Left lung (tissue), 10 donors: ENCODE results near the gene FKBP7. TPM values are rescaled to one million over a fixed set of nuclear protein-coding genes. Genes with fewer than 3 reads are reported as not detected.
"Not testable (repeated sequence)": the region's sequence is repeated elsewhere in the genome, so short reads cannot be mapped to it uniquely, and the experiment has no call there.

Source experiments
- ATAC-seq: fragments of 200-7000 bp; cut with Tn5 transposase; one replicate; pipeline ENCODE4 v1.9.1; 2020; ENCODE audit warnings: moderate library complexity
- DNase-seq, 4 donors: peaks; one replicate each; pipeline ENCODE4 v3.0.0-alpha.2; 2013 to 2020
- H3K27ac ChIP-seq, 2 donors: fragments of 200-600 bp; sonication (generic) in 1 of 2; one replicate each; pipeline versions ENCODE4 v1.5.0 to v1.8.0; 2020 to 2021
- H3K27me3 ChIP-seq, 2 donors: fragments of 200-600 bp; sonication (generic) in 1 of 2; one replicate each; pipeline versions ENCODE4 v1.5.0 to v1.8.0; 2020 to 2021
- H3K36me3 ChIP-seq, 2 donors: fragments of 200-600 bp; sonication (generic) in 1 of 2; one replicate each; pipeline versions ENCODE4 v1.5.0 to v1.8.0; 2020 to 2021
- H3K4me1 ChIP-seq, 2 donors: fragments of 200-600 bp; one replicate each; pipeline ENCODE4 v1.8.0; 2021
- H3K4me3 ChIP-seq, 2 donors: fragments of 200-600 bp; sonication (generic) in 1 of 2; one replicate each; pipeline versions ENCODE4 v1.5.0 to v1.8.0; 2020 to 2021; ENCODE audit warnings: mild to moderate bottlenecking in 1 of 2
- H3K9me3 ChIP-seq, 2 donors: fragments of 200-600 bp; sonication (generic) in 1 of 2; one replicate each; pipeline versions ENCODE4 v1.5.0 to v1.8.0; 2020 to 2021
- CTCF ChIP-seq, 2 donors: fragments of 200-600 bp; sonication (generic) in 1 of 2; IDR thresholded peaks; one replicate each; pipeline versions ENCODE4 v1.5.0 to v1.8.0; 2021; ENCODE audit warnings: antibody characterized with exemption in 2 of 2
- intact Hi-C, 2 donors: fragments of 100-400 bp; cut with DNase I; formaldehyde crosslinking; loops; one replicate each; pipeline versions ENCODE4 v1.11.2 to v1.14.2; 2022
- polyA plus RNA-seq, 6 donors: library from polyadenylated mRNA; unstranded; fragments of 120-200 nt; gene quantifications; one replicate each; pipeline ENCODE4 v1.2.1, GENCODE V29; 2013; ENCODE audit not compliant: insufficient read length in 6 of 6
- total RNA-seq, 2 donors: library from RNA; stranded (reverse); fragmentation: NEBNext Ultra II Directional; extraction: Animal tissue kit (Norgen Biotek cat#: 25700); gene quantifications; one replicate each; pipeline ENCODE4 v1.2.1, GENCODE V29; 2021
- donor health status: DM: no; HTN: yes; CAD: no.
- donor health status: DM: no; HTN: no; CAD: no.

FKBP7 gene
- total and polyA plus RNA-seq, 8 donors = 12.9 to 73.6 (median 64.4) TPM

- no peaks in the 10 kb centered on the region for H3K27me3 ChIP-seq
- H3K36me3 ChIP-seq = peaks cover 0 to 80% of the 10 kb centered on the region in 2 donors
- peaks cover 0 to 4% of the 10 kb centered on the region in 2 donors for H3K9me3 ChIP-seq
- intact Hi-C loops = no loop called here
- H3K27ac ChIP-seq = no peak overlapping the region
- H3K4me1 ChIP-seq = no peaks in the 10 kb centered on the region
- DNase-seq (no peak), ATAC-seq (no peak)
- H3K4me3 ChIP-seq = no peak overlapping the region
- no peak for TF ChIP-seq CTCF (IDR thresholded peaks at IDR 0.05)
Observed at GRCh38 chr2:178429336-178429735, 49.1 kb downstream of the FKBP7 start.

- ATAC-seq (no peak), DNase-seq (no peak)
- Histone ChIP-seq H3K9me3 (peaks cover 0 to 4% of the 10 kb centered on the region in 2 donors), H3K36me3 (peaks cover 0 to 71% of the 10 kb centered on the region in 2 donors), H3K27ac (no peak overlapping the region), H3K4me3 (no peak overlapping the region), H3K27me3 (no peaks in the 10 kb centered on the region), H3K4me1 (no peaks in the 10 kb centered on the region)
- no peak for TF ChIP-seq CTCF (IDR thresholded peaks at IDR 0.05)
- intact Hi-C loops = no loop called here
Observed at GRCh38 chr2:178428396-178428806, 50.0 kb downstream of the FKBP7 start.

- DNase-seq = no peak
- H3K27ac ChIP-seq = no peak overlapping the region
- no peaks in the 10 kb centered on the region for H3K4me1 ChIP-seq
- H3K9me3 ChIP-seq = peaks cover 0 to 4% of the 10 kb centered on the region in 2 donors
- intact Hi-C loops = no loop called here
- ATAC-seq = no peak
- H3K4me3 ChIP-seq = no peak overlapping the region
- TF ChIP-seq CTCF (IDR thresholded peaks at IDR 0.05) = no peak
- no peaks in the 10 kb centered on the region for H3K27me3 ChIP-seq
- peaks cover 0 to 61% of the 10 kb centered on the region in 2 donors for H3K36me3 ChIP-seq
Observed at GRCh38 chr2:178427458-178427857, 50.9 kb downstream of the FKBP7 start.

GRCh38 chr2:178426388-178426787 lies 52.0 kb downstream of the FKBP7 start:
- DNase-seq = no peak
- Histone ChIP-seq H3K36me3 (peaks cover 0 to 51% of the 10 kb centered on the region in 2 donors), H3K27ac (no peak overlapping the region), H3K27me3 (no peaks in the 10 kb centered on the region), H3K4me3 (no peak overlapping the region), H3K9me3 (peaks cover 0 to 4% of the 10 kb centered on the region in 2 donors), H3K4me1 (no peaks in the 10 kb centered on the region)
- ATAC-seq = no peak
- intact Hi-C loops = no loop called here
- TF ChIP-seq CTCF (IDR thresholded peaks at IDR 0.05) = no peak

- DNase-seq (no peak), ATAC-seq (no peak)
- H3K27ac ChIP-seq = no peak overlapping the region
- peaks cover 0 to 40% of the 10 kb centered on the region in 2 donors for H3K36me3 ChIP-seq
- H3K9me3 ChIP-seq = peaks cover 0 to 4% of the 10 kb centered on the region in 2 donors
- intact Hi-C loops = no loop called here
- no peak for TF ChIP-seq CTCF (IDR thresholded peaks at IDR 0.05)
- H3K4me1 ChIP-seq = no peaks in the 10 kb centered on the region
- no peaks in the 10 kb centered on the region for H3K27me3 ChIP-seq
- no peak overlapping the region for H3K4me3 ChIP-seq
Observed at GRCh38 chr2:178425255-178425827, 53.1 kb downstream of the FKBP7 start.

- H3K4me1 ChIP-seq, H3K27ac ChIP-seq, H3K27me3 ChIP-seq, H3K4me3 ChIP-seq, intact Hi-C loops, H3K9me3 ChIP-seq, DNase-seq, ATAC-seq: not testable (repeated sequence)
- H3K36me3 ChIP-seq = peaks cover 0 to 24% of the 10 kb centered on the region in 2 donors
Observed at GRCh38 chr2:178423746-178424145, 54.7 kb downstream of the FKBP7 start.
